Mammary epithelial cell (primary cell): ENCODE measurements around the gene MFAP1.

Experiments used
- EZH2 ChIP-seq: IDR thresholded peaks from 2 replicates; pipeline ENCODE4 v1.6.1; 2012; ENCODE audit warnings: low read length, inconsistent platforms, borderline replicate concordance
- TF ChIP-seq, protein P1 (sequence below), 2 donors: IDR thresholded peaks in 1 of 2; conservative IDR thresholded peaks in 1 of 2; 2 replicates each; pipeline ENCODE4 v1.5.1; 2011 to 2012; ENCODE audit warnings: inconsistent platforms in 2 of 2, low read length in 2 of 2, mild to moderate bottlenecking in 2 of 2, control low read depth in 1 of 2, low read depth in 1 of 2; ENCODE audit not compliant: insufficient read depth in 1 of 2; ENCODE audit errors: extremely low read depth in 1 of 2

DNA sequence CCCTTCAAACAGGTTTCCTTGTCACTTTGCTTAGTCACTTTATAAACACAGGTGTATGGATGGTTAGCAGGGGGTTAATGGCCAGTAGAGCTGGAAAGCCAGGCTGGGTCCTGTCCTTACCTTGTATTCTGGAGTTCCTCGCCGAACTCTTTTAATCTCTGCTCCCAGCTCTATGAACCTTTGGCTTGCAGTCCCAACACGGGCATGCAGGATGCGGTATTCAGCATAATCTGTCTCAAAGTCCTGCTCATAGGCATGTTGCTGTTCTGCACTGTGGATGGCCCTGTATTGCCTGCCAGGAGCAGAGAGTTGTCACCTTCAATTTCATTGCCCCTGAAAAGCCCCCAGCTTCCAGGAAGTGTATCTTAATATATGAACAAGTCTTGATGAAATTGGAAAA lies 50.4 kb downstream of the MFAP1 start:
- TF ChIP-seq, protein P1, sequence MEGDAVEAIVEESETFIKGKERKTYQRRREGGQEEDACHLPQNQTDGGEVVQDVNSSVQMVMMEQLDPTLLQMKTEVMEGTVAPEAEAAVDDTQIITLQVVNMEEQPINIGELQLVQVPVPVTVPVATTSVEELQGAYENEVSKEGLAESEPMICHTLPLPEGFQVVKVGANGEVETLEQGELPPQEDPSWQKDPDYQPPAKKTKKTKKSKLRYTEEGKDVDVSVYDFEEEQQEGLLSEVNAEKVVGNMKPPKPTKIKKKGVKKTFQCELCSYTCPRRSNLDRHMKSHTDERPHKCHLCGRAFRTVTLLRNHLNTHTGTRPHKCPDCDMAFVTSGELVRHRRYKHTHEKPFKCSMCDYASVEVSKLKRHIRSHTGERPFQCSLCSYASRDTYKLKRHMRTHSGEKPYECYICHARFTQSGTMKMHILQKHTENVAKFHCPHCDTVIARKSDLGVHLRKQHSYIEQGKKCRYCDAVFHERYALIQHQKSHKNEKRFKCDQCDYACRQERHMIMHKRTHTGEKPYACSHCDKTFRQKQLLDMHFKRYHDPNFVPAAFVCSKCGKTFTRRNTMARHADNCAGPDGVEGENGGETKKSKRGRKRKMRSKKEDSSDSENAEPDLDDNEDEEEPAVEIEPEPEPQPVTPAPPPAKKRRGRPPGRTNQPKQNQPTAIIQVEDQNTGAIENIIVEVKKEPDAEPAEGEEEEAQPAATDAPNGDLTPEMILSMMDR (conservative IDR thresholded peaks at IDR 0.05 in 1 of 2, IDR thresholded peaks at IDR 0.05 in 1 of 2; ENCODE audit: extremely low read depth in 1 of 2, insufficient read depth in 1 of 2, low read depth in 1 of 2, low read length in 2 of 2), result no peak
- TF ChIP-seq EZH2, result no peak
